ENCODE results near the gene HRCT1.

- TF ChIP-seq CTCF (IDR thresholded peaks at IDR 0.05) (no peak), POLR2A (IDR thresholded peaks at IDR 0.05) (no peak)
These were observed 9.8 kb downstream of the HRCT1 start for GRCh38 chr9:35915681-35916294.

All from uterus (tissue), 2 donors.